HUES48 (cell line): ENCODE data around the gene IL10.

Experiments
- H3K27ac ChIP-seq: one replicate; pipeline ENCODE4 v1.7.0; 2013; ENCODE audit warnings: low read depth, low read length, inconsistent platforms
- H3K27me3 ChIP-seq: 2 replicates; pipeline ENCODE4 v1.6.1; 2013; ENCODE audit warnings: mild to moderate bottlenecking, low read length; ENCODE audit not compliant: control insufficient read depth, insufficient read depth
- H3K36me3 ChIP-seq: 2 replicates; pipeline ENCODE4 v1.6.1; 2013; ENCODE audit warnings: low read length; ENCODE audit not compliant: control insufficient read depth, insufficient read depth
- H3K4me1 ChIP-seq: 2 replicates; pipeline ENCODE4 v1.6.1; 2013; ENCODE audit warnings: mild to moderate bottlenecking, low read length; ENCODE audit not compliant: control insufficient read depth, insufficient read depth
- H3K4me3 ChIP-seq: 2 replicates; pipeline ENCODE4 v1.5.1; 2013; ENCODE audit warnings: mild to moderate bottlenecking, low read depth, low read length
- H3K9ac ChIP-seq: 2 replicates; pipeline ENCODE4 v1.6.1; 2013; ENCODE audit warnings: mild to moderate bottlenecking, low read depth, low read length, moderate library complexity
- H3K9me3 ChIP-seq: 2 replicates; pipeline ENCODE4 v1.6.1; 2013; ENCODE audit warnings: low read length; ENCODE audit not compliant: control insufficient read depth, insufficient read depth

Gene IL10

GRCh38 chr1:206742719-206743383 lies 29.4 kb downstream of the IL10 start:
- Histone ChIP-seq H3K9me3 (no peaks in the 10 kb centered on the region), H3K4me1 (peaks cover 6% of the 10 kb centered on the region; the same call in 1 of the 2 replicates), H3K9ac (no peak overlapping the region)

DNA sequence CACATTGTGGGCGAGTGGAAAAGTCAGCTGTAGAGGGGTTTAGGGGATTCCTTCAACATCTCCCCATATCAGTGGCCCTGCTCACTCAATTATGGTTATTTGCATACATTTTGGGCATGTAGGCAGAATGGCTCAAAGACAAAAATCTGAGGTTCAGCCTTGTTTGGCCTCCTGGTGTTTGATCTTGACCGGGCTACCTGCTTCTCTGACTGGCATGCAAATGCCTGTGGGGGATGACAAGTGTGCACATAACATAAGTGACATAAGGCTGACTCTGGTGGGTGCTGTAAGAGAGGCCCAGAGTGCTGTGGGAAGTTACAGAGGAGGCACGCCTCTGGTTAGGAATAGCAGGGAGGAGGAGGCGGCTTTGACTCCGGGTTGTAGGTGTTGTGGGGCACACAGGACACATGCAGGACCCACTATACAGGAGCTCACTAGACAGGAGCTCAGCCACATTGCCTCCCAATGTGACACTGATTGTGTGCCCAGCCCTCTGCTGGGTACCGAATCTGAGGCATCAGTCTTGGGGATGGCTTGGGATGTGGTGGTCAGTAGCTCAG lies 31.1 kb downstream of the IL10 start:
- H3K4me1 ChIP-seq: peaks cover 6% of the 10 kb centered on the region; the same call in 1 of the 2 replicates
- H3K9me3 ChIP-seq: no peaks in the 10 kb centered on the region
- no peaks in the 10 kb centered on the region for H3K36me3 ChIP-seq
- H3K27me3 ChIP-seq: no peaks in the 10 kb centered on the region
- no peak overlapping the region for H3K27ac ChIP-seq
- H3K9ac ChIP-seq: no peak overlapping the region
- H3K4me3 ChIP-seq: no peak overlapping the region

More at GRCh38 chr1:206742719-206743383, 29.4 kb downstream of the IL10 start:
- Histone ChIP-seq H3K4me3 (no peak overlapping the region), H3K27ac (no peak overlapping the region), H3K27me3 (no peaks in the 10 kb centered on the region), H3K36me3 (no peaks in the 10 kb centered on the region)

DNA sequence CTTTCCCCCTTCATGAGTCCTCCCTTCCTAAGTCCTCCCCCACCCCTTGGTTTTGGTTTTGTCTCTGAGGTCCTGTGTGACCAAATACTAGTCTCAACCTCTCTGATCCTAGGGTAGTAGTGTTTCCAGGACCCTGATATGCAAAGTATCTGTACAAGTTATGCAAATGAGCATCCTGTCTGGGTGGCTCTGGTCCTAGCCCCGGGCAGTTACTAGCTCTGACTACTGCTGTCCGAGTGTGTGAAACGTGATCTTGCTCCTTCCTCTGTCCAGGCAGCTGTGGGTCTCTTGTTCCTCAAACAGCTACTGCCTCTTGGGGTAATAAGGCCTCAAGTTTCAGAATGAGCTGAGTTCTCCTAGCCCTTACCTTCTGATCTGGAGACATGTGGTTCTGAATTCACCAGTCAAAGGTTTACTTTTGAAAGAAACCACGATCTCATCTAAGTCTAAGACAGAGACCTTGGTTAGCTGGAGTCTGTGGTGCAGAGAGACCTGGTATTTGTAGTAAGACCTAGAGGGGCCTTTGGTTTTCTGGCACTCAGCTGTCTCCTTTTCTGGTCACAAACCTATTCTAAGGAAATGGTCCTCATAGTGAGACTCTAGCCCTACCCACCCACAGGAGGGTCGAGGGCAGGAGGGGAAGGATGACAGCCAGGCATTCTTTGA lies 32.8 kb downstream of the IL10 start:
- H3K36me3 ChIP-seq: no peaks in the 10 kb centered on the region
- no peaks in the 10 kb centered on the region for H3K27me3 ChIP-seq
- no peaks in the 10 kb centered on the region for H3K9me3 ChIP-seq
- H3K4me3 ChIP-seq: no peak overlapping the region
- H3K27ac ChIP-seq: no peak overlapping the region
- no peak overlapping the region for H3K9ac ChIP-seq
- H3K4me1 ChIP-seq: peaks cover 6% of the 10 kb centered on the region; the same call in 1 of the 2 replicates

DNA sequence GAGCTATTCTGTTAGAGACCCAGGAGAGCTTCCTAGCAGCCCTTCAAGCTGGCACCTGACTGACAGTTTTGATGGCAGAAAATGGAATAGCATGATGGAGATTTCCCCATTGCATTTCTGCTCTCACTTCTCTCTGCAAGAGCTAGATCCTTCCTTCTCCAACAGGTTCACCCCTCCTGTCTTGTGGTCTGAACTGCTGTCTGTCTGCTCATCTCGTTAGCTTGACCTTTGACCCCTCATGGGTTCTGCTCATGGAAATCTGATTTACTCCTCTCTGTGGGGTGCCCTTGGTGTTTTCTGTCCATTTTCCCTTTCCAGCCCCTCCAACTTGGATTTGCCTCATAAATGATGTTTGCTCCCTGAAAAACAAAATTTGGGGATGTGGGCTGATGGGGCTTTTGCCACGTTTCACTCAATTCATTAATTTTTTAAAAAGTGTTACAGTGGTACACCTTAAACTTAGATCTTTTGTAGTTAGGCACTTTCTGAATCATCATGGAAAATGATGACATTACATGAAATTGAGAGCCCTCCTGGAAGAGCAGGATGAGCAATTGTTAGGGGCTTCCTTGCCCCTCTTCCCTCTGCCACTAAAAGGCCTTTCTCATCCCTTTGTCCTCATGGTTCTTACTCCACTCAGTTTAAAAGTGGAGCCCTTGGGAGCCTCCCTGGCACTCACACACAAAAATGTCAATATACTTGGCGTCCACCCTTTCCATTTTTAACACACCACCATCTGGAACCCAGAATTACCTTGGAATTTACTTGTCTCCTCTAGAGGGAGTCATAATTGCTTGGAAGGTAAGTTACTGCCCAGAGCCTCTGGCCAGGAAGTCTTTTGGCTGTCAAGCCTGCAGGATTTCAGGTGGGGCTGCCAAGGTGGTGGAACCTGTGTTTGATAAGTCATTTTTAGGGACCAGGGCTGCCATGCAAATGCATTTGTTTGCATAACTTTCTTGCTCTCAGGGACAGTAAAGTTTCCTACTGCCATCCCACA lies 33.6 kb downstream of the IL10 start:
- Histone ChIP-seq H3K9me3 (no peaks in the 10 kb centered on the region), H3K4me3 (no peak overlapping the region), H3K9ac (no peak overlapping the region), H3K36me3 (no peaks in the 10 kb centered on the region), H3K27ac (no peak overlapping the region), H3K4me1 (peaks cover 6% of the 10 kb centered on the region; the same call in 1 of the 2 replicates), H3K27me3 (no peaks in the 10 kb centered on the region)

DNA sequence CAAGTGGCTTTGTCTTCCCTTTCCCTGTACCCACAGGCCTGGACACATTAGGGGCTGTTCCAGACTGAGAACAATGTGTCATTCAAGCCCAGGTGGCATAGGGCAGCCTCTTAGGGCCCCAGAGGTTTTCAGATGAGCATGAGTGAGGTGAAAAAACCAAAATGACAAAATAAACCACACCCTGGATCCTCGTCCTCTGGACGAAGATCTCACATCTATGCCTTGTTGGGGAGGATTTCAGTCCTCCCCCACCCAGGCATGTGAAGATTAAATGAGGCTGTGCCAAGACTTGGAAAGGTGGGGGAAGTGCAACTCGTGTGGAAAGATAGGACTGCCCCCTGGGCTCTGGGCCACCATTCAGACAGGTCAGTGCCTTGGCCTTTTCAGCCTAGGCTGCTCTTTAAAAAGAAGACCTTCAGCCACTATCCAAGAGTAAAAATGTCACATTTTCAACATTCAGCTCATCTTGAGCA lies 34.5 kb downstream of the IL10 start:
- Histone ChIP-seq H3K4me3 (no peak overlapping the region), H3K27ac (no peak overlapping the region), H3K9me3 (no peaks in the 10 kb centered on the region), H3K9ac (no peak overlapping the region), H3K27me3 (no peaks in the 10 kb centered on the region), H3K36me3 (peaks cover 5% of the 10 kb centered on the region), H3K4me1 (peaks cover 6% of the 10 kb centered on the region; the same call in 1 of the 2 replicates)

- H3K9me3 ChIP-seq: no peaks in the 10 kb centered on the region
- H3K27ac ChIP-seq: no peak overlapping the region
- H3K4me3 ChIP-seq: no peak overlapping the region
- H3K9ac ChIP-seq: no peak overlapping the region
- peaks cover 10% of the 10 kb centered on the region for H3K36me3 ChIP-seq
- no peaks in the 10 kb centered on the region for H3K27me3 ChIP-seq
- H3K4me1 ChIP-seq: peaks cover 6% of the 10 kb centered on the region; the same call in 1 of the 2 replicates
These were observed 35.2 kb downstream of the IL10 start for GRCh38 chr1:206736878-206737728.

DNA sequence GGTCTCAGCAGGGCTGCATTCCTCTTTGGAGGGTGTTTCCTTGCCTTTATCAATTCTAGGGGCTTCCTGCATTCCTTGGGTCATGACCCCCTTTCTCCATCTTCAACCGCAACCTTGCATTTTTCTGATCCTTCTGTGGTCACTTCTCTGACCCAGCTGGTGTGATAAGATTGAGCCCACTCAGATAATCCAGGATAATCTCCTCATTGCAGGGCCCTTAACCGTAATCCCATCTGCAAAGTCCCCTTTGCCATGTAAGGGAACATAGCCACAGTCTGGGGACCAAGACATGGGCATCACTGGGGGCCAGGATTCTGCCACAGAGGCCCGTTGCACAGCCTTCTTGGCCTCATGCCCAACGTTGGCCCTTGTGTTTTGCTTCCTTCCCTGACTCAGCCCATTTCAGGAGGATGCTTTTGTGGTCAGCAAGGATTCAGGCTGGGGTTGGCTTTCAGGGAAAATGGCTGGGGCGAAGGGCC lies 36.7 kb downstream of the IL10 start:
- Histone ChIP-seq H3K4me3 (no peak overlapping the region), H3K9ac (no peak overlapping the region), H3K36me3 (peaks cover 26% of the 10 kb centered on the region), H3K4me1 (peaks cover 6% of the 10 kb centered on the region; the same call in 1 of the 2 replicates), H3K27ac (no peak overlapping the region), H3K27me3 (no peaks in the 10 kb centered on the region), H3K9me3 (no peaks in the 10 kb centered on the region)

DNA sequence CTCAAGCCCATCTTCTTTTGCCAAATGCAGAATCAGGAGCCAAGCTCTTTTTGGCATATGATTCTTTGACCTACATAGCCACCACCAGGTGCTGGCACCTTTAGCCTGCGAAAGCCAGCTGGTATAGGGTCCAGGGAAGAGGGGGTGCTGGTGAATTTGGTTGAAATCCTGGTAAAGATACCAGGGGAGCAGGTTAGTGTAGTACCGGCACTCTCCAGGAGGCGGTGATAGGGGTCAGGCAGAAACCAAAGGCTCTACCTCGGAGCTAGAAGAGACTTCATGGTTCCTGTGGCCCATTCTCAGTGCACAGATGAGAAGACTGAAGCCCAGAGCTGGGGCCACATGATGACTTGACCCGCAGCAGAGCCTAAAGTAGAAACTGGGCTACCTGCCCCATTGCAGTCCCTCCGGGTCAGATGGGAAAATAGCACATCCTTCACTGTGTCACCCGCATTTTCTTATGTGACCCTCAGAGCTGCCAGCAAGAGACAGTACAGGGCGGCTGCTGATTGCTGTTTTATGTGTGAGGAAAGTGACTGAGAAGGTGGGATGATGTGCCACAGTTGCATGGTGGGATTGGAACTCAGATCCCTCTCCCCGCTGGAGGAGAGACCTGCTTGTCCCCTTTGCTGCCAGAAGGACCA lies 37.7 kb downstream of the IL10 start:
- H3K36me3 ChIP-seq: peaks cover 35% of the 10 kb centered on the region
- no peaks in the 10 kb centered on the region for H3K9me3 ChIP-seq
- no peak overlapping the region for H3K9ac ChIP-seq
- H3K4me3 ChIP-seq: no peak overlapping the region
- no peak overlapping the region for H3K27ac ChIP-seq
- H3K27me3 ChIP-seq: no peaks in the 10 kb centered on the region
- peaks cover 3% of the 10 kb centered on the region; the same call in 1 of the 2 replicates for H3K4me1 ChIP-seq

DNA sequence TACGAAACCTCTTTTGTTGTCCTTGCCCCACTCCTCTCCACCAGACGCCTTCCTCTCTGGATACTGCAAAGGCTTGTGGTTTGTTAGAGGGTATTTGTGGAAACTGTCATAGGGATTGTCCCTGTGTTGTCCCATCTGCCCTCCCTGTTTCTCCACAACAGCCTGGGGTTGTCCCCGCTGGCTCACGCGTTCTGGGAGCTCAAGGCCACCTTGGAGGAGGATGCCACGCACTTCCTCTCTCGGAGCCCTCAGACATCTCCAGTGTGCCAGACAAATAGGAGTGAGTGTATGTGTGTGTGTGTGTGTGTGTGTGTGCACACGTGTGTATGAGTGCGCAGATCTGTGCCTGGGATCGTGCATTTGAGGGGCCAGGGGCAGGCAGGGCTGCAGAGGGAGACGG lies 39.3 kb downstream of the IL10 start:
- Histone ChIP-seq H3K27ac (no peak overlapping the region), H3K4me3 (no peak overlapping the region), H3K36me3 (peaks cover 40% of the 10 kb centered on the region), H3K9ac (no peak overlapping the region), H3K9me3 (no peaks in the 10 kb centered on the region), H3K4me1 (no peaks in the 10 kb centered on the region), H3K27me3 (no peaks in the 10 kb centered on the region)
